MM.1S (cell line): ENCODE data around the gene FAM118A.

Source experiments
- DNase-seq: peaks from one replicate; pipeline ENCODE4 v3.0.0-alpha.2; 2015
- H2AFZ ChIP-seq: fragments of 300-600 bp; sonication (generic); 2 replicates; pipeline ENCODE4 v1.6.0; 2016; ENCODE audit warnings: antibody characterized with exemption, low read length
- H3F3A ChIP-seq: fragments of 300-600 bp; sonication (generic); 2 replicates; pipeline ENCODE4 v1.6.1; 2016; ENCODE audit warnings: mild to moderate bottlenecking, antibody characterized with exemption, low read length, moderate library complexity, mixed read lengths; ENCODE audit not compliant: insufficient read depth
- H3K27ac ChIP-seq: fragments of 300-600 bp; sonication (generic); 2 replicates; pipeline ENCODE4 v1.5.1; 2016; ENCODE audit warnings: mild to moderate bottlenecking, low read length
- H3K27me3 ChIP-seq: fragments of 300-600 bp; sonication (generic); replicated peaks from 2 replicates; pipeline ENCODE4 v1.6.0; 2016; ENCODE audit warnings: low read length; ENCODE audit not compliant: insufficient read depth
- H3K36me3 ChIP-seq: fragments of 300-600 bp; sonication (generic); replicated peaks from 2 replicates; pipeline ENCODE4 v1.6.1; 2016; ENCODE audit warnings: mild to moderate bottlenecking, low read length, mixed read lengths; ENCODE audit not compliant: insufficient read depth
- H3K4me1 ChIP-seq: fragments of 300-600 bp; sonication (generic); 2 replicates; pipeline ENCODE4 v1.6.1; 2016; ENCODE audit warnings: low read length, mixed read lengths
- H3K4me2 ChIP-seq: fragments of 300-600 bp; sonication (generic); 2 replicates; pipeline ENCODE4 v1.6.0; 2016; ENCODE audit warnings: low read depth, low read length
- H3K4me3 ChIP-seq: fragments of 300-600 bp; sonication (generic); 2 replicates; pipeline ENCODE4 v1.5.1; 2016; ENCODE audit warnings: low read length, mixed read lengths
- H3K79me2 ChIP-seq: fragments of 300-600 bp; sonication (generic); 2 replicates; pipeline ENCODE4 v1.6.1; 2016; ENCODE audit warnings: mixed run types, low read length, mixed read lengths
- H3K9ac ChIP-seq: fragments of 300-600 bp; sonication (generic); 2 replicates; pipeline ENCODE4 v1.6.1; 2016; ENCODE audit warnings: low read length, mixed read lengths
- H3K9me2 ChIP-seq: fragments of 300-600 bp; sonication (generic); replicated peaks from 2 replicates; pipeline ENCODE4 v1.6.1; 2016; ENCODE audit warnings: mild to moderate bottlenecking, low read length, mixed read lengths; ENCODE audit not compliant: insufficient read depth
- H3K9me3 ChIP-seq: fragments of 300-600 bp; sonication (generic); replicated peaks from 2 replicates; pipeline ENCODE4 v1.6.1; 2016; ENCODE audit warnings: mild to moderate bottlenecking, low read length, mixed read lengths; ENCODE audit not compliant: insufficient read depth
- H4K20me1 ChIP-seq: fragments of 300-600 bp; sonication (generic); 2 replicates; pipeline ENCODE4 v1.6.1; 2016; ENCODE audit warnings: mild to moderate bottlenecking, low read length, moderate library complexity, mixed read lengths; ENCODE audit not compliant: insufficient read depth
- EZH2 ChIP-seq: fragments of 300-600 bp; sonication (generic); optimal IDR thresholded peaks from 2 replicates; pipeline ENCODE3; 2017; ENCODE audit warnings: low read depth, mild to moderate bottlenecking, antibody characterized with exemption, low read length, mixed read lengths
- EZH2phosphoT487 ChIP-seq: fragments of 300-600 bp; sonication (generic); IDR thresholded peaks from 2 replicates; pipeline ENCODE4 v1.6.1; 2018; ENCODE audit warnings: antibody characterized with exemption, low read length
- TF ChIP-seq, protein P1 (sequence below): fragments of 300-600 bp; sonication (generic); IDR thresholded peaks from 2 replicates; pipeline ENCODE4 v1.5.1; 2016; ENCODE audit warnings: antibody characterized with exemption, low read length, mixed read lengths

Gene FAM118A

DNA sequence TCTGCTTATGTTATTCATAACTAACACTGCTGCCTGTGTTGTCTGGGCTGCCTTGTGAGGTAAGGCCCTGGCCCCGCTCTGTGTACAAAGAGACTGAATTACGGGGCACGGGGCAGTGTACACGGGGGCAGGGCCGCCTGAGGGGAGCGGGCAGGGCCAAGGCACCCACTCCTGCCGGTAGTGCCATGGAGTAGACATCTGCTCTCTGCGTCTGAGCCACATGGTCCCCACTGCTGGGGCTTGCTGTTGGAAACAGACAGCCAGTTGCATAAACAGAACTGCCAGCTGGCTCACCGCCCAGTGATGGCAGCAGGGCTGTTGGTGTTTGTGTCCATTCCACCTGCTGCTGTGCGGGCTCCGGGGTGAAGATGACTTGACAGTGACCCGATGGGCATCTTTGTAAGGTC is 19.8 kb downstream of the FAM118A start:
- no peak overlapping the region for H3K9ac ChIP-seq
- TF ChIP-seq, protein P1, sequence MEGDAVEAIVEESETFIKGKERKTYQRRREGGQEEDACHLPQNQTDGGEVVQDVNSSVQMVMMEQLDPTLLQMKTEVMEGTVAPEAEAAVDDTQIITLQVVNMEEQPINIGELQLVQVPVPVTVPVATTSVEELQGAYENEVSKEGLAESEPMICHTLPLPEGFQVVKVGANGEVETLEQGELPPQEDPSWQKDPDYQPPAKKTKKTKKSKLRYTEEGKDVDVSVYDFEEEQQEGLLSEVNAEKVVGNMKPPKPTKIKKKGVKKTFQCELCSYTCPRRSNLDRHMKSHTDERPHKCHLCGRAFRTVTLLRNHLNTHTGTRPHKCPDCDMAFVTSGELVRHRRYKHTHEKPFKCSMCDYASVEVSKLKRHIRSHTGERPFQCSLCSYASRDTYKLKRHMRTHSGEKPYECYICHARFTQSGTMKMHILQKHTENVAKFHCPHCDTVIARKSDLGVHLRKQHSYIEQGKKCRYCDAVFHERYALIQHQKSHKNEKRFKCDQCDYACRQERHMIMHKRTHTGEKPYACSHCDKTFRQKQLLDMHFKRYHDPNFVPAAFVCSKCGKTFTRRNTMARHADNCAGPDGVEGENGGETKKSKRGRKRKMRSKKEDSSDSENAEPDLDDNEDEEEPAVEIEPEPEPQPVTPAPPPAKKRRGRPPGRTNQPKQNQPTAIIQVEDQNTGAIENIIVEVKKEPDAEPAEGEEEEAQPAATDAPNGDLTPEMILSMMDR, result no peak
- TF ChIP-seq EZH2phosphoT487, result no peak
- TF ChIP-seq EZH2, result no peak

DNA sequence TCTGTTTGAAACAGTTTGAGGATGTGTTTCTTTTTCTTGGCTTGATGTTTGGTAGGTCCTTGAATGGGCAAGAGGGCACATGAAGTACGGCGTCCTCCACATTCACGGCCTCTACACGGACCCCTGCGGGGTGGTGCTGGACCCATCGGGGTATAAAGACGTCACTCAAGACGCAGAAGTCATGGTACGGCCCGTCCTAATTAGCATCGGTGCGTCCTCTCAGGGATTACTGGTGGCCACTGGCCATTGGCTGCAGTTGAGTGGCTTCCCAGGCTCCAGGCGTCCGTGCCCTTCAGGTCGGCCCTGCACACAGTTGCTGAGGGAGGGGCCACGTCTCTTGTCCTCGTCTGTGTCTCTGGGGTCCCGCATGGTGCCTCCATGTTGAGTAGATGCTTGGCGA is 20.8 kb downstream of the FAM118A start:
- no peaks in the 10 kb centered on the region for H3K9me3 ChIP-seq
- no peaks in the 10 kb centered on the region for H3K79me2 ChIP-seq
- H3K4me2 ChIP-seq, result no peak overlapping the region
- no peak overlapping the region for H3K4me3 ChIP-seq
- no peaks in the 10 kb centered on the region for H3K27me3 ChIP-seq
- H3K27ac ChIP-seq, result no peak overlapping the region
- H3K36me3 ChIP-seq, result peaks cover 3% of the 10 kb centered on the region; the same call in 1 of the 2 replicates
- H3K4me1 ChIP-seq, result no peaks in the 10 kb centered on the region
- no peak for DNase-seq
- no peaks in the 10 kb centered on the region for H3F3A ChIP-seq
- no peaks in the 10 kb centered on the region for H3K9me2 ChIP-seq
- H4K20me1 ChIP-seq, result no peaks in the 10 kb centered on the region
- no peak overlapping the region for H3K9ac ChIP-seq
- no peak overlapping the region for H2AFZ ChIP-seq
- TF ChIP-seq EZH2 (no peak), EZH2phosphoT487 (no peak)
- TF ChIP-seq, protein P1, result no peak

More for the DNA sequence above, 19.8 kb downstream of the FAM118A start:
- no peaks in the 10 kb centered on the region for H3F3A ChIP-seq
- H3K4me2 ChIP-seq, result no peak overlapping the region
- peaks cover 3% of the 10 kb centered on the region; the same call in 1 of the 2 replicates for H3K36me3 ChIP-seq
- H3K27me3 ChIP-seq, result no peaks in the 10 kb centered on the region
- no peaks in the 10 kb centered on the region for H3K79me2 ChIP-seq
- H3K9me3 ChIP-seq, result no peaks in the 10 kb centered on the region
- H3K4me3 ChIP-seq, result no peak overlapping the region
- H3K4me1 ChIP-seq, result no peaks in the 10 kb centered on the region
- H4K20me1 ChIP-seq, result no peaks in the 10 kb centered on the region
- H3K27ac ChIP-seq, result no peak overlapping the region
- H3K9me2 ChIP-seq, result no peaks in the 10 kb centered on the region
- DNase-seq, result no peak
- H2AFZ ChIP-seq, result no peak overlapping the region

DNA sequence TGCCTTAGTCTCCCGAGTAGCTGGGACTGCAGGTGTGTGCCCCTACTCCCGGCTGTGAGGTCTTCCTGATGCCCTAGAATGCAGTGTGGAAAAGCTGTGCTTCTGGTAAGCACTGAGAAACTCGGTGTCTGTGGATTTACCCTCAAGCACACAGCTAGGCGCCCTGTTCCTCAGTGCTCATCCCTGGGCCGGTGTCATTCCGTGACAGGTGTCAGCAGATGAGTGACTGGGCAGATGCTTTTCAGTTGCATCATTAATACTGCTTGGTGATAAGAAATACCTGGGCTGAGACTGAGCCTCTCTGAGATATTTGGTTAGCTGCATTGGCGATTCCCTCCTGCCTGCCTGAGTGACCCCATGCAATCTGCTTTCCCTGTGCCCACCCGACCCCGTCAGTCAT is 21.8 kb downstream of the FAM118A start:
- Histone ChIP-seq H3K4me2 (no peak overlapping the region), H3K4me3 (no peak overlapping the region), H3K9me2 (no peaks in the 10 kb centered on the region), H3K9ac (no peak overlapping the region), H3F3A (no peaks in the 10 kb centered on the region), H3K79me2 (no peaks in the 10 kb centered on the region), H3K27me3 (no peaks in the 10 kb centered on the region), H3K4me1 (no peaks in the 10 kb centered on the region), H3K36me3 (peaks cover 3% of the 10 kb centered on the region; the same call in 1 of the 2 replicates), H3K9me3 (no peaks in the 10 kb centered on the region), H2AFZ (no peak overlapping the region), H4K20me1 (no peaks in the 10 kb centered on the region), H3K27ac (no peak overlapping the region)
- DNase-seq, result no peak
- TF ChIP-seq, protein P1, result no peak
- no peak for TF ChIP-seq EZH2phosphoT487
- TF ChIP-seq EZH2, result no peak
